GM12878 (cell line): Measurements from ENCODE around the gene SLC36A3. TPM values are rescaled to one million over a fixed set of nuclear protein-coding genes. Genes with fewer than 3 reads are reported as not detected.

Source experiments
- ATAC-seq: fragments of 200-7000 bp; cut with Tn5 transposase; 3 replicates; pipeline ENCODE4 v1.9.1; 2020; ENCODE audit warnings: mild to moderate bottlenecking, moderate library complexity
- BruUV-seq: library from RNA; stranded (reverse); fragments of 400-500 nt; replicated peaks from 2 replicates; lab custom pipeline; 2021; lab: Mats Ljungman, UMichigan
- CTCF ChIA-PET: fragments of 300-600 bp; sonication (Branson Sonifier 250); formaldehyde crosslinking; extraction: SDS; loops from one replicate; lab custom pipeline; 2021; ENCODE audit warnings: inconsistent platforms; lab: Yijun Ruan, JAX
- POLR2A ChIA-PET: fragments of 350-600 bp; formaldehyde crosslinking; extraction: SDS; loops from one replicate; lab custom pipeline; 2021; ENCODE audit warnings: inconsistent platforms; lab: Charles Lee
- RAD21 ChIA-PET: fragments of 300-600 bp; sonication (Branson Sonifier 250); formaldehyde crosslinking; loops from one replicate; lab custom pipeline; 2023; ENCODE audit warnings: antibody characterized with exemption; ENCODE audit not compliant: unreplicated experiment; lab: Charles Lee
- SMC1A ChIA-PET: fragments of 300-600 bp; sonication (Branson Sonifier 250); formaldehyde crosslinking; loops from one replicate; lab custom pipeline; 2023; ENCODE audit not compliant: unreplicated experiment, uncharacterized antibody; lab: Charles Lee
- DNase-seq: peaks from one replicate; pipeline ENCODE4 v3.0.0-alpha.2; 2011; ENCODE audit warnings: low read depth, low spot score
- FAIRE-seq: peaks from 3 replicates; lab custom pipeline; 2011; peaks lifted over from hg19 to GRCh38; lab: Jason Lieb, UNC
- H2AFZ ChIP-seq: 2 replicates; pipeline ENCODE4 v1.6.0; 2011; ENCODE audit warnings: low read depth, low read length, control low read depth; ENCODE audit not compliant: control insufficient read depth
- H3K27ac ChIP-seq: 2 replicates; pipeline ENCODE4 v1.5.1; 2011; ENCODE audit warnings: control low read depth; ENCODE audit not compliant: control insufficient read depth, insufficient read depth
- H3K27me3 ChIP-seq, 2 experiments: replicated peaks in 1 of 2; 2 replicates each; pipeline versions ENCODE4 v1.6.0 to v1.6.1; 2011; ENCODE audit warnings: low read length in 1 of 2; ENCODE audit not compliant: control insufficient read depth in 2 of 2, insufficient read depth in 2 of 2
- H3K36me3 ChIP-seq, 2 experiments: 2 replicates each; pipeline ENCODE4 v1.5.1; 2011; ENCODE audit warnings: low read length in 1 of 2; ENCODE audit not compliant: control insufficient read depth in 2 of 2, insufficient read depth in 2 of 2
- H3K4me1 ChIP-seq: 2 replicates; pipeline ENCODE4 v1.6.1; 2011; ENCODE audit warnings: mild to moderate bottlenecking, low read length, moderate library complexity, mixed read lengths; ENCODE audit not compliant: control insufficient read depth, insufficient read depth
- H3K4me2 ChIP-seq: 2 replicates; pipeline ENCODE4 v1.6.0; 2011; ENCODE audit warnings: control low read depth; ENCODE audit not compliant: control insufficient read depth, insufficient read depth
- H3K4me3 ChIP-seq: fragments of 200-600 bp; sonication (generic); 2 replicates; pipeline ENCODE4 v1.5.1; 2016
- H3K79me2 ChIP-seq: 2 replicates; pipeline ENCODE4 v1.6.0; 2011; ENCODE audit warnings: low read length; ENCODE audit not compliant: control insufficient read depth, insufficient read depth
- H3K9ac ChIP-seq: 2 replicates; pipeline ENCODE4 v1.8.0; 2011; ENCODE audit warnings: low read length, control low read depth, mixed read lengths; ENCODE audit not compliant: control insufficient read depth, insufficient read depth
- H3K9me3 ChIP-seq: replicated peaks from 3 replicates; pipeline ENCODE4 v1.5.1; 2011; ENCODE audit warnings: mild to moderate bottlenecking, low read length; ENCODE audit not compliant: control insufficient read depth, insufficient read depth
- H4K20me1 ChIP-seq: 2 replicates; pipeline ENCODE4 v1.6.0; 2011; ENCODE audit not compliant: control insufficient read depth, insufficient read depth
- ATF7 ChIP-seq: fragments of 450-650 bp; IDR thresholded peaks from 2 replicates; pipeline ENCODE4 v1.6.1; 2016; ENCODE audit warnings: low read depth, mild to moderate bottlenecking
- EED ChIP-seq: sonication (generic); IDR thresholded peaks from 2 replicates; pipeline ENCODE4 v1.6.1; 2016; ENCODE audit warnings: antibody characterized with exemption, low read depth
- HDAC6 ChIP-seq: fragments of 200-600 bp; sonication (generic); IDR thresholded peaks from one replicate; pipeline ENCODE4 v1.8.0; 2017; ENCODE audit warnings: antibody characterized with exemption; ENCODE audit not compliant: unreplicated experiment
- HDGF ChIP-seq: fragments of 450-650 bp; IDR thresholded peaks from 2 replicates; pipeline ENCODE4 v1.6.1; 2016; ENCODE audit warnings: antibody characterized with exemption
- MTA2 ChIP-seq: fragments of 450-650 bp; IDR thresholded peaks from 2 replicates; pipeline ENCODE4 v1.6.1; 2016; ENCODE audit warnings: low read depth, mild to moderate bottlenecking, moderate library complexity
- NBN ChIP-seq: fragments of 450-650 bp; IDR thresholded peaks from 2 replicates; pipeline ENCODE4 v1.6.1; 2016
- NR2C1 ChIP-seq: fragments of 450-650 bp; IDR thresholded peaks from 2 replicates; pipeline ENCODE4 v1.6.1; 2017; ENCODE audit warnings: antibody characterized with exemption, mild to moderate bottlenecking, moderate library complexity
- POLR2AphosphoS2 ChIP-seq: IDR thresholded peaks from 2 replicates; pipeline ENCODE4 v1.6.1; 2011; ENCODE audit warnings: low read depth, mild to moderate bottlenecking, low read length, improper control_type of control experiment, moderate library complexity
- POU2F2 ChIP-seq: IDR thresholded peaks from 3 replicates; pipeline ENCODE4 v1.6.1; 2011; ENCODE audit warnings: low read depth, mild to moderate bottlenecking, low read length, borderline replicate concordance
- TARDBP ChIP-seq: IDR thresholded peaks from 2 replicates; pipeline ENCODE4 v1.6.1; 2016; ENCODE audit warnings: borderline replicate concordance
- ZNF207 ChIP-seq: fragments of 450-650 bp; IDR thresholded peaks from 2 replicates; pipeline ENCODE4 v1.6.1; 2014; ENCODE audit warnings: antibody characterized with exemption, mild to moderate bottlenecking, borderline replicate concordance
- WGBS: methylation state at CpG from one replicate; pipeline ENCODE4 v1.1.6; 2016; ENCODE audit warnings: low lambda C conversion rate; ENCODE audit not compliant: insufficient replicate concordance, insufficient coverage; ENCODE audit errors: missing lambda C conversion rate; 5-methylcytosine and 5-hydroxymethylcytosine counted together
- in situ Hi-C: fragments of 300-500 bp; cut with MboI; formaldehyde crosslinking; loops from 9 replicates; pipeline ENCODE4 v1.14.3; 2018; ENCODE audit warnings: mixed read lengths
- intact Hi-C: fragments of 100-400 bp; cut with micrococcal nuclease; formaldehyde crosslinking; loops from one replicate; pipeline ENCODE4 v1.14.2; 2022; ENCODE audit not compliant: unreplicated experiment
- polyA plus RNA-seq, 11 experiments: library from polyadenylated mRNA; depleted of rRNA in 4 of 11; unstranded in 6 of 11; stranded (reverse) in 5 of 11; fragments of >200 nt; fragmentation: Nextera tagmentation in 4 of 11; fragmentation: Illumina TruSeq in 1 of 11; extraction: Ambion mirVana in 4 of 11; extraction: Trizol in 1 of 11; gene quantifications; 1 replicate in 1 of 11; 2 replicates in 10 of 11; pipeline versions ENCODE4 v1.2.1 to v1.2.3, GENCODE V29; 2011 to 2016; ENCODE audit warnings: inconsistent platforms in 2 of 11, missing spikeins in 2 of 11, low read depth in 1 of 11
- total RNA-seq, 4 experiments: library from RNA; depleted of rRNA in 3 of 4; stranded (reverse); fragments of >200 nt in 3 of 4; fragmentation: Illumina TruSeq in 1 of 4; extraction: Trizol in 1 of 4; gene quantifications; 2 replicates each; pipeline versions ENCODE4 v1.2.1 to v1.2.3, GENCODE V29; 2013 to 2021
- TF ChIP-seq, protein P1 (sequence below): IDR thresholded peaks from 2 replicates; pipeline ENCODE4 v1.6.1; 2011; ENCODE audit warnings: low read depth, mild to moderate bottlenecking, low read length, moderate library complexity, borderline replicate concordance; ENCODE audit errors: extremely low read depth
- TF ChIP-seq, protein P2 (sequence below): fragments of 450-650 bp; IDR thresholded peaks from 2 replicates; pipeline ENCODE4 v1.6.1; 2017; ENCODE audit warnings: low read depth, mild to moderate bottlenecking, moderate library complexity
- TF ChIP-seq, protein P3 (sequence below): IDR thresholded peaks from 2 replicates; pipeline ENCODE4 v1.6.1; 2012; ENCODE audit warnings: low read depth, low read length, improper control_type of control experiment

The SLC36A3 gene
- total and polyA plus RNA-seq, 10 of the 15 experiments (the other 5 are each of a cell fraction or from before 2014, with no cell fraction given), result 0.03 TPM; not detected in 9

DNA sequence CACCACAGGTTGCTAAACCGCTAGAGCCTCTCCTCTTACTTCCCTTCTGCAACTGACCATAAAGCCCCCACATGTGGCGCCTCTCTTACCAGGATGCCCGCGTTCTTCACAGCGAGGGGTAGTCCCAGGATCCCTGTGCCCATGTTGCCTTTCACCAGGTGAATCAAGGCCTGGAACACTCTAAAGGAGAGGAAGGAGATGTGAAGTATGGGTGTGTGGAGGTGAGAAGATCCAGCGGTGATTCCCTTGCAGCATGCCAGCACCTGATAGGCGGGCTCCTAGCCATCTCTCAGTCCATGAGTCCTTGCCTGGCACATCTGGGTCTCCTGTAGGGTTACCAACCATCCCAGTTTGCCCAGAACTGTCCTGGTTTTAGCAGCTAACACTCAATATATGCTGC, 40.5 kb upstream of the SLC36A3 start:
- Histone ChIP-seq H3K4me1 (no peaks in the 10 kb centered on the region), H3K27me3 (peaks cover 0 to 4% of the 10 kb centered on the region in 2 experiments; a peak in 1 of 4 replicates), H3K9me3 (no peaks in the 10 kb centered on the region), H3K27ac (no peak overlapping the region), H3K36me3 (no peaks in the 10 kb centered on the region), H4K20me1 (no peaks in the 10 kb centered on the region; the same call in 1 of the 2 replicates), H3K79me2 (no peaks in the 10 kb centered on the region), H2AFZ (no peak overlapping the region), H3K9ac (no peak overlapping the region), H3K4me2 (no peak overlapping the region), H3K4me3 (no peak overlapping the region)
- ChIA-PET CTCF (no interaction called here), POLR2A (no interaction called here), SMC1A (no interaction called here), RAD21 (no interaction called here)
- no peak for FAIRE-seq
- intact Hi-C loops, result no loop called here
- WGBS, result 47% methylated on average over 7 of the region's 7 CpGs
- in situ Hi-C loops, result no loop called here
- BruUV-seq, result no TSS peak
- ATAC-seq, result no peak
- no peak for DNase-seq
- no peak for TF ChIP-seq POU2F2
- TF ChIP-seq ZNF207, result no peak
- TF ChIP-seq, protein P1, sequence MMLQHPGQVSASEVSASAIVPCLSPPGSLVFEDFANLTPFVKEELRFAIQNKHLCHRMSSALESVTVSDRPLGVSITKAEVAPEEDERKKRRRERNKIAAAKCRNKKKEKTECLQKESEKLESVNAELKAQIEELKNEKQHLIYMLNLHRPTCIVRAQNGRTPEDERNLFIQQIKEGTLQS, result no peak
- TF ChIP-seq ATF7, result no peak
- TF ChIP-seq, protein P2, sequence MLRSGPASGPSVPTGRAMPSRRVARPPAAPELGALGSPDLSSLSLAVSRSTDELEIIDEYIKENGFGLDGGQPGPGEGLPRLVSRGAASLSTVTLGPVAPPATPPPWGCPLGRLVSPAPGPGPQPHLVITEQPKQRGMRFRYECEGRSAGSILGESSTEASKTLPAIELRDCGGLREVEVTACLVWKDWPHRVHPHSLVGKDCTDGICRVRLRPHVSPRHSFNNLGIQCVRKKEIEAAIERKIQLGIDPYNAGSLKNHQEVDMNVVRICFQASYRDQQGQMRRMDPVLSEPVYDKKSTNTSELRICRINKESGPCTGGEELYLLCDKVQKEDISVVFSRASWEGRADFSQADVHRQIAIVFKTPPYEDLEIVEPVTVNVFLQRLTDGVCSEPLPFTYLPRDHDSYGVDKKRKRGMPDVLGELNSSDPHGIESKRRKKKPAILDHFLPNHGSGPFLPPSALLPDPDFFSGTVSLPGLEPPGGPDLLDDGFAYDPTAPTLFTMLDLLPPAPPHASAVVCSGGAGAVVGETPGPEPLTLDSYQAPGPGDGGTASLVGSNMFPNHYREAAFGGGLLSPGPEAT, result no peak
- TF ChIP-seq NR2C1, result no peak
- TF ChIP-seq, protein P3, sequence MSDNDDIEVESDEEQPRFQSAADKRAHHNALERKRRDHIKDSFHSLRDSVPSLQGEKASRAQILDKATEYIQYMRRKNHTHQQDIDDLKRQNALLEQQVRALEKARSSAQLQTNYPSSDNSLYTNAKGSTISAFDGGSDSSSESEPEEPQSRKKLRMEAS, result no peak
- TF ChIP-seq POLR2AphosphoS2, result no peak
- no peak for TF ChIP-seq HDAC6
- TF ChIP-seq MTA2, result no peak
- TF ChIP-seq NBN, result no peak
- TF ChIP-seq EED, result no peak
- no peak for TF ChIP-seq HDGF
- TF ChIP-seq TARDBP, result no peak
